Measurements from ENCODE around the gene RPL23.

The RPL23 gene

GRCh38 chr17:38853292-38854219 is at the start of gene RPL23:
RPL23 (minus strand) TSS chr17:38853721; CDS start chr17:38853710, 11 bp downstream.
- peak; percentile 97 for DNase-seq

GRCh38 chr17:38900978-38901656 is 47.6 kb upstream of the RPL23 start:
- no peak for DNase-seq

GRCh38 chr17:38899421-38899820 is 45.9 kb upstream of the RPL23 start:
- no peak for DNase-seq

- DNase-seq = no peak
These were observed 45.4 kb upstream of the RPL23 start for GRCh38 chr17:38898812-38899348.

GRCh38 chr17:38898291-38898679 is 44.8 kb upstream of the RPL23 start:
- DNase-seq = no peak

GRCh38 chr17:38897671-38898290 is 44.3 kb upstream of the RPL23 start:
- DNase-seq = no peak

- no peak for DNase-seq
These were observed 43.7 kb upstream of the RPL23 start for GRCh38 chr17:38897176-38897575.

- no peak for DNase-seq
These were observed 42.9 kb upstream of the RPL23 start for GRCh38 chr17:38896346-38896954.

GRCh38 chr17:38894276-38894675 is 40.8 kb upstream of the RPL23 start:
- DNase-seq = no peak

GRCh38 chr17:38893607-38894006 is 40.1 kb upstream of the RPL23 start:
- no peak for DNase-seq

- no peak for DNase-seq
These were observed 39.6 kb upstream of the RPL23 start for GRCh38 chr17:38893113-38893512.

GRCh38 chr17:38892620-38893019 is 39.1 kb upstream of the RPL23 start:
- DNase-seq = no peak

- no peak for DNase-seq
These were observed 38.6 kb upstream of the RPL23 start for GRCh38 chr17:38892083-38892482.

- DNase-seq = no peak
These were observed 37.9 kb upstream of the RPL23 start for GRCh38 chr17:38891441-38891840.

GRCh38 chr17:38890410-38890746 is 36.9 kb upstream of the RPL23 start:
- no peak for DNase-seq

GRCh38 chr17:38889745-38890409 is 36.4 kb upstream of the RPL23 start:
- no peak for DNase-seq

GRCh38 chr17:38888842-38889241 is 35.3 kb upstream of the RPL23 start:
- DNase-seq = no peak

- DNase-seq = no peak
These were observed 33.1 kb upstream of the RPL23 start for GRCh38 chr17:38886643-38887010.

- DNase-seq = no peak
These were observed 32.5 kb upstream of the RPL23 start for GRCh38 chr17:38885728-38886642.

GRCh38 chr17:38885044-38885727 is 31.7 kb upstream of the RPL23 start:
- DNase-seq = no peak
